A549 (cell line): ENCODE data around the gene MS4A4A.

ENCODE experiments used
- CHD2 ChIP-seq: fragments of 150-350 bp; IDR thresholded peaks from 2 replicates; pipeline ENCODE4 v1.6.1; 2014; ENCODE audit warnings: low read length; ENCODE audit not compliant: partially characterized antibody
- CTCF ChIP-seq: fragments of >200 bp; sonication (Bioruptor Twin); formaldehyde crosslinking; IDR thresholded peaks from 3 replicates; pipeline ENCODE4 v1.5.1; 2016
- EP300 ChIP-seq, 2 experiments: fragments of >200 bp; sonication (Bioruptor Twin); formaldehyde crosslinking; IDR thresholded peaks; 2 replicates in 1 of 2; 3 replicates in 1 of 2; pipeline ENCODE4 v1.6.1; 2016 to 2017
- KDM5A ChIP-seq: fragments of 200-600 bp; sonication (generic); IDR thresholded peaks from 2 replicates; pipeline ENCODE4 v1.6.1; 2016; ENCODE audit warnings: antibody characterized with exemption, mild to moderate bottlenecking
- MAX ChIP-seq: IDR thresholded peaks from 2 replicates; pipeline ENCODE4 v1.6.1; 2012
- MYC ChIP-seq: IDR thresholded peaks from 2 replicates; pipeline ENCODE4 v1.6.1; 2012; ENCODE audit warnings: mild to moderate bottlenecking, inconsistent platforms, low read length, improper control_type of control experiment, borderline replicate concordance
- POLR2A ChIP-seq: IDR thresholded peaks from 2 replicates; pipeline ENCODE4 v1.6.1; 2012; ENCODE audit warnings: mild to moderate bottlenecking, low read length
- POLR2AphosphoS2 ChIP-seq: conservative IDR thresholded peaks from 2 replicates; pipeline ENCODE4 v1.6.1; 2012; ENCODE audit warnings: low read length, improper control_type of control experiment, inconsistent platforms
- RAD21 ChIP-seq, 2 experiments: fragments of >200 bp in 1 of 2; sonication (Bioruptor Twin) in 1 of 2; formaldehyde crosslinking in 1 of 2; IDR thresholded peaks in 1 of 2; conservative IDR thresholded peaks in 1 of 2; 2 replicates in 1 of 2; 3 replicates in 1 of 2; pipeline ENCODE4 v1.6.1; 2012 to 2018; ENCODE audit warnings: inconsistent platforms in 1 of 2
- RFX5 ChIP-seq: fragments of 450-650 bp; IDR thresholded peaks from 2 replicates; pipeline ENCODE4 v1.7.1; 2014; ENCODE audit warnings: antibody characterized with exemption, mild to moderate bottlenecking, moderate library complexity
- TF ChIP-seq, protein P1 (sequence below): fragments of 150-350 bp; IDR thresholded peaks from 2 replicates; pipeline ENCODE4 v1.6.1; 2014; ENCODE audit warnings: low read depth, mild to moderate bottlenecking, low read length

DNA sequence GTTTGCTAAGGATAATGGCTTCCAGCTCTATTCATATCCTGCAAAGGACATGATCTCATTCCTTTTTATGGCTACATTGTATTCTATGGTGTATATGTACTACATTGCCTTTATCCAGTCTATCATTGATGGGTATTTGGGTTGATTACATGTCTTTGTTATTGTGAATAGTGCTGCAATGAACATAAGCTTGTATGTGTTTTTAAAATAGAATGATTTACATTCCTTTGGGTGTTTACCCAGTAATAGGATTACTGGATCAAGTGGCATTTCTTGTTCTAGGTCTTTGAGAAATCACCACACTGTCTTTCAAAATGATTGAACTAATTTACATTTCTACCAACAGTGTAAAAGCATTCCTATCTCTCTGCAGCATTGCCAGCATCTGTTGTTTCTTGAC is 40.6 kb downstream of the MS4A4A start:
- TF ChIP-seq CTCF: no peak
- TF ChIP-seq EP300 (IDR thresholded peaks at IDR 0.05): no peak
- no peak for TF ChIP-seq POLR2A
- TF ChIP-seq, protein P1, sequence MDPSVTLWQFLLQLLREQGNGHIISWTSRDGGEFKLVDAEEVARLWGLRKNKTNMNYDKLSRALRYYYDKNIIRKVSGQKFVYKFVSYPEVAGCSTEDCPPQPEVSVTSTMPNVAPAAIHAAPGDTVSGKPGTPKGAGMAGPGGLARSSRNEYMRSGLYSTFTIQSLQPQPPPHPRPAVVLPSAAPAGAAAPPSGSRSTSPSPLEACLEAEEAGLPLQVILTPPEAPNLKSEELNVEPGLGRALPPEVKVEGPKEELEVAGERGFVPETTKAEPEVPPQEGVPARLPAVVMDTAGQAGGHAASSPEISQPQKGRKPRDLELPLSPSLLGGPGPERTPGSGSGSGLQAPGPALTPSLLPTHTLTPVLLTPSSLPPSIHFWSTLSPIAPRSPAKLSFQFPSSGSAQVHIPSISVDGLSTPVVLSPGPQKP: no peak
- TF ChIP-seq RAD21 (conservative IDR thresholded peaks at IDR 0.05 in 1 of 2, IDR thresholded peaks at IDR 0.05 in 1 of 2): no peak
- no peak for TF ChIP-seq MYC
- no peak for TF ChIP-seq RFX5
- no peak for TF ChIP-seq POLR2AphosphoS2
- no peak for TF ChIP-seq CHD2
- TF ChIP-seq KDM5A: no peak
- TF ChIP-seq MAX: no peak
